Astrocyte of the cerebellum (primary cell): ENCODE data around the gene SLTM.

ENCODE experiments used
- DNase-seq: peaks from one replicate; pipeline ENCODE4 v3.0.0-alpha.2; 2011; ENCODE audit warnings: low read depth
- H3K4me3 ChIP-seq: 2 replicates; pipeline ENCODE4 v1.5.1; 2011; ENCODE audit warnings: mild to moderate bottlenecking, low read depth, low read length, moderate library complexity
- in situ Hi-C: cut with HindIII; loops from 2 replicates; pipeline ENCODE4 v1.10.0; 2017; ENCODE audit warnings: low sequenced_read_pairs
- TF ChIP-seq, protein P1 (sequence below): IDR thresholded peaks from 2 replicates; pipeline ENCODE4 v1.5.1; 2012; ENCODE audit warnings: low read length, low read depth, moderate library complexity, mild to moderate bottlenecking; ENCODE audit errors: missing control alignments

Gene SLTM

GRCh38 chr15:58966698-58967097 lies 33.2 kb upstream of the SLTM start:
- no peak overlapping the region for H3K4me3 ChIP-seq
- DNase-seq = no peak

GRCh38 chr15:58962662-58963565 lies 29.4 kb upstream of the SLTM start:
- H3K4me3 ChIP-seq = no peak overlapping the region
- in situ Hi-C loops = no loop called here
- no peak for DNase-seq
- TF ChIP-seq, protein P1, sequence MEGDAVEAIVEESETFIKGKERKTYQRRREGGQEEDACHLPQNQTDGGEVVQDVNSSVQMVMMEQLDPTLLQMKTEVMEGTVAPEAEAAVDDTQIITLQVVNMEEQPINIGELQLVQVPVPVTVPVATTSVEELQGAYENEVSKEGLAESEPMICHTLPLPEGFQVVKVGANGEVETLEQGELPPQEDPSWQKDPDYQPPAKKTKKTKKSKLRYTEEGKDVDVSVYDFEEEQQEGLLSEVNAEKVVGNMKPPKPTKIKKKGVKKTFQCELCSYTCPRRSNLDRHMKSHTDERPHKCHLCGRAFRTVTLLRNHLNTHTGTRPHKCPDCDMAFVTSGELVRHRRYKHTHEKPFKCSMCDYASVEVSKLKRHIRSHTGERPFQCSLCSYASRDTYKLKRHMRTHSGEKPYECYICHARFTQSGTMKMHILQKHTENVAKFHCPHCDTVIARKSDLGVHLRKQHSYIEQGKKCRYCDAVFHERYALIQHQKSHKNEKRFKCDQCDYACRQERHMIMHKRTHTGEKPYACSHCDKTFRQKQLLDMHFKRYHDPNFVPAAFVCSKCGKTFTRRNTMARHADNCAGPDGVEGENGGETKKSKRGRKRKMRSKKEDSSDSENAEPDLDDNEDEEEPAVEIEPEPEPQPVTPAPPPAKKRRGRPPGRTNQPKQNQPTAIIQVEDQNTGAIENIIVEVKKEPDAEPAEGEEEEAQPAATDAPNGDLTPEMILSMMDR = no peak

More at GRCh38 chr15:58966698-58967097, 33.2 kb upstream of the SLTM start:
- TF ChIP-seq, protein P1 = no peak
- in situ Hi-C loops = no loop called here

- in situ Hi-C loops = no loop called here
- no peak for DNase-seq
- H3K4me3 ChIP-seq = no peak overlapping the region
- TF ChIP-seq, protein P1 = no peak
Observed at GRCh38 chr15:58962136-58962535, 28.7 kb upstream of the SLTM start.

DNA sequence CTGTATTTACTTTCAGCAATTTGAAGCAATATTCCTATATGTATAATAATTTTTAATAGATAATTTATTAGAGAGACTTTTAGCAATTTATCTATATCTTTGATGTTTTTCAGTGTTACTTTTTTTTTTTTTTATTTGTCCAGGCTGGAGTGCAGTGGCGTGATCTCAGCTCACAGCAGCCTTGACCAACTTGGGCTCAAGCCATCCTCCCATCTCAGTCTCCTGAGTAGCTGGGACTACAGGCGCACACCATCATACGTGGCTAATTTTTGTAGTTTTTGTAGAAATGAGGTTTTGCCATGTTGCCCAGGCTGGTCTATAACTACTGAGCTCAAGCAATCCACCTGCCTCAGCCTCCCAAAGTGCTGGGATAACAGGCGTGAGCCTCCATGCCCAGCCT lies 25.3 kb upstream of the SLTM start:
- DNase-seq = no peak
- in situ Hi-C loops = no loop called here
- TF ChIP-seq, protein P1 = no peak
- no peak overlapping the region for H3K4me3 ChIP-seq

DNA sequence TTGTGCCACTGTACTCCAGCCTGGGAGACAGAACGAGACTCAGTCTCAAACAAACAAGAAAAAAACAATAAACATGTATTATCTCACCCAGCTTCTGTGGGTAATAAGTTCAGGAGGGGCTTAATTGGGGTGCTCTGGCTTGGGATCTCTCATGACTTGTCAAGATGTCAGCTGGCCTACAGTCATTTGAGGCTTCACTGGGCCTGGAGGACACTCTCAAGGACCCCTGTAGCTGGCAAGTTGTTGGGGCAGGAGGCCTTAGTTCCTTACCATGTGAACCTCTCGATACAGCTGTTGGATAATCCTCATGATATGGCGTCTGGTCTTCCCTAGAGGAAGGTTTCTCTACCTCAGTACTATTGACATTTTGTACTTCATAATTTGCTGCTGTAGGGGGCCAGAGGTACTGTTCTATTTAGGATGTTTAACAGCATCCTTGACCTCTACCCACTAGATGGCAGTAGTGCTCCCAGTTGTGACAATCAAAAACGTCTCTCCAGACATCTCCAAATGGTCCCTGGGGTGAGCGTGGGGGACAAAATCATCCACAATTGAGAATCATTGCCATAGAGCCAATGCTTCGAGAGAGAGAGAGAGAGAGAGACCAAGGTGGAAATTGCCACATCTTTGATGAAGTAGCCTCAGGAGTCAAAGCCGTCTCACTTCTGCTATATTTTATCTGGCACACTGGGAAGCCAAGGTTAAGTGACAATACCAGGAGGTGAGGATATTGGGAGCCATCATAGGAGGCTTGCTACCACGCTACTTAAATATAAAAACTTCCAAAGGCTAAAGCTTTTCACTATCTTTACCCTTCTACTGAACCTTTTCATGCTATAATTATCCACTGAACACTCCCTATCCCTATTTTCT lies 23.9 kb upstream of the SLTM start:
- in situ Hi-C loops = no loop called here
- no peak overlapping the region for H3K4me3 ChIP-seq
- TF ChIP-seq, protein P1 = peak; percentile 88
- peak; percentile 37 for DNase-seq

DNA sequence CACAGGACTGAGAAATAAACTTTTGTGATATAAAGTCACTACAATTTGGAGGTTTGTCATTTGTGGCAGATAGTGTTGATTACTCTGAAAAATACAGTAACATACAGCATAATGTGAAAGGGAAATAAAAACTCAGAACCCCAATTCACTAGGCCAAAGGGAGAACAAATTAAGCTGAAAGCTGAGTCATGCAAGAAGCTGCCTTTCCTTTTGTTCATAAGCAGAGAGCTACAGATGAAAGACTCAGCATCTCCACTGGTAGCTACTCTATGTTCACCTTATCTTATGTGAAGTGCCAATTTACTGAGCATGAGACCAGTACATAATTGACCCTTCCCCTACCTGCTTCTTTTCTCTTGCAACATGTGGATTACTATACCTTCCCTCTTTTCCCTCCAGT lies 19.3 kb upstream of the SLTM start:
- DNase-seq = peak; percentile 6
- TF ChIP-seq, protein P1 = no peak
- H3K4me3 ChIP-seq = no peak overlapping the region
- in situ Hi-C loops = no loop called here
